Measurements from ENCODE around the gene ERC2.

Gene ERC2

GRCh38 chr3:55718074-55718473 lies 750.2 kb downstream of the ERC2 start:
- no peak for DNase-seq (ENCODE audit: low read depth, low spot score)

- DNase-seq (ENCODE audit: low read depth, low spot score) = no peak
These were observed 750.8 kb downstream of the ERC2 start for GRCh38 chr3:55717481-55717880.

GRCh38 chr3:55716611-55717225 lies 751.5 kb downstream of the ERC2 start:
- no peak for DNase-seq (ENCODE audit: low read depth, low spot score)

DNA sequence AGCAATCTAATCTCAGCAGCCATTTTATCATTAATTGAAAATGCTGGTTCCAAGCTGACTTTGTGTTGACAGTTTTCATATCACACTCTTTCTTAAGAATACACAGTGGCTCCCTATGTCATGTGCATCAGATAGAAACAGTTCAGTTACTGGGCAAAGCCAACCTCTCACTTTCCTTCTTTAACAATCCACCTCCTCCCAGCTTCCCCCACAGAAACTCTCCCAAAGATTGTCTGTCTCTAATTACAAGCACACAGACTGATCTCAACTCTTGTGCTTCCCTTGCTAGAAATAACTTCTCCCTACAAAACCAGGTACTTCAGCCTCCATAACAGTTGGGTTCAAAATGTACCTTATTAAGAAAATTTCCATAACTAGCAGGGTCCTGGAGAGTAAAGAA lies 752.2 kb downstream of the ERC2 start:
- DNase-seq (ENCODE audit: low read depth, low spot score) = no peak

DNA sequence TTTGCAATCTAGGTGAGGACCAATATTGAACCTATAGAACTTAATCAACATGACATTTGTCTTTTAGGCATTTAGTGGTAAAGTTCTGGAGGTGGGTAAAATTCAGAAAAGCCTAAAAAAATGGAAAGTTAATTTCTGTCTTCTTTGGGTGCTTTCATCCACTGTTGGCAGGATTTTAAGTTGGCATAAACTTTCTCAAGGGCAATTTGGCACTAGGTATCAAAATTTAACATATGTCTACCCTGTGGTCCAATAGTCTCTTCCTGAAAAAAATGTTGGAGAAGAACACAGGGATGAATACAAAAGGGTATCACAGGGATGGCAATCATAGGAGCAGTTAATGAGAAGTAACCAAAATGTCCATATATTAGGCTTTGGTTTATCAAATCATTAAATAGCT lies 754.2 kb downstream of the ERC2 start:
- DNase-seq (ENCODE audit: low read depth, low spot score) = no peak

DNA sequence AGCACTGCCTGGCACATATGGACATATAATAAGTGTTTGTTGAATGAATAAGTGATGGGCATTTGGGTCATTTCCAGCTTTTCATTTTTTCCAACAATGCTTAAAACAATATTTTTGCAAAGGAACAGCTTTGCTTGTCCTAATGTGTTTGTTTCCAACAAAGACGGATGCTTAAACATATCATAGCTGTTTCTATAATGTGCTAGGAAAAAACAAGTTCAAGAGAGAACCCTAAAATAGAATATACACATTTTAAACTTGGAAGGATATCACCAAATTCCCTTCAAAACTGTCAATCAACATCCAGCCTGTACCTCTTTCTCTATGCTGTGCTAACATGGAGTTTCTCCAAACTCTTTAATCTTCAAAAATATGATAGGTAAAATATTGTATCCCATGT lies 756.6 kb downstream of the ERC2 start:
- DNase-seq (ENCODE audit: low read depth, low spot score) = no peak

GRCh38 chr3:55709411-55710012 lies 758.8 kb downstream of the ERC2 start:
- no peak for DNase-seq (ENCODE audit: low read depth, low spot score)

GRCh38 chr3:55708921-55709320 lies 759.3 kb downstream of the ERC2 start:
- no peak for DNase-seq (ENCODE audit: low read depth, low spot score)

DNA sequence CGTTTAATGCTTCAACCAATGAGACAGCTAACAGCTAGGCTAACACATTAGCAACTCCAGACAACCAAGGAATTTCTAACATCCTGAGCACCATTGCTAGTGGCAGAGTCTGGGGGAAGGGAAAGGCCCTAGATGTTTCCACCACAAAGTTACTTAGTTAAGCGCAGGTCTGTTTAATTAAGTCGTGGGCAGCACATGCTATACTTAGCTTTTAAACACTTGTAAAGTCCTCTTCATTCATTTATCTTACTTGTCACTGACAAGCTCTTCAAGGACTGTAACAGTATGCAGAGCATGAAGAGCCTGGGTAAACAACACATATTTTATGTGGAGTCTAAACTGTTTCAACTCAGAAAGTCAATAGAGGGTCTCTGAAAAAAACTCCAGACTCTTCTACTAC lies 760.0 kb downstream of the ERC2 start:
- no peak for DNase-seq (ENCODE audit: low read depth, low spot score)

GRCh38 chr3:55704521-55704920 lies 763.7 kb downstream of the ERC2 start:
- DNase-seq (ENCODE audit: low read depth, low spot score) = no peak

- no peak for DNase-seq (ENCODE audit: low read depth, low spot score)
These were observed 765.4 kb downstream of the ERC2 start for GRCh38 chr3:55702822-55703221.

DNA sequence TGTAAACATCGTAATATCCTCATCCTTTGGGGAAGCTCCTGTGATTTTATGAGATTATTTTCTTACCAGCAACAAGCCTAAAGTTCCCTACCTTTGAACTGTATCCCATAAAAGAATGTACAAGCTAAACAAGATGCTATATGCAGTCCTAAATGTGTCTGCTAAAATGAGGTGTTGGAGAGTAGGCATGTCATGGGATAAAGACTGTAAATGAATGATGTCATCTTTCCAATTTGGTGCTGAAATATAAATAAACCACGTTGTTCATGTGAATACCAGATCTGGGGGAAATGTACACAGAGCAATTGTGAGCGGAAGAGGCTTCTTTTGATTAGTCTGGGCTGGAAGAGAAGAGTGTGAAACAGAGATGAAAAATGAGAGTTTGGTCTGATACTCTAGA lies 766.3 kb downstream of the ERC2 start:
- no peak for DNase-seq (ENCODE audit: low read depth, low spot score)

DNA sequence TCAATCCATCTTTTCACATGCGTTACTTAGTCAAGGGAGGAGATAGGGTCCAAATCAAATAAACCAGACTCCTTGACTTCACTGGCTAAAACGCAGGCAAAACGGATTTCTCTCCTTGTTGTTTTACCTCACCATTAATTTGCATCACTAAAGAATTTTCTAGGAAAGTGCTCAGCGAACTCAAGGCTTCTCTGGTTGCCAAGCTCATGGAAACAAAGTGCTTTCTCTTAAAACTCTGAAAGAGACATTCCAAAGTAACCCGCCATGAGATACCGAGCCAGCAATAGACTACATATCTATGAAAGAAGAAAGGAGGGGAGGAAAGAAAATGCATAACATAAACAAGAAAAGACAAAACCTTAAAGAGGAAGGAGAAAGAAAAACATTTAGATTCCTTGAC lies 769.4 kb downstream of the ERC2 start:
- peak; percentile 57 for DNase-seq (ENCODE audit: low read depth, low spot score)

DNA sequence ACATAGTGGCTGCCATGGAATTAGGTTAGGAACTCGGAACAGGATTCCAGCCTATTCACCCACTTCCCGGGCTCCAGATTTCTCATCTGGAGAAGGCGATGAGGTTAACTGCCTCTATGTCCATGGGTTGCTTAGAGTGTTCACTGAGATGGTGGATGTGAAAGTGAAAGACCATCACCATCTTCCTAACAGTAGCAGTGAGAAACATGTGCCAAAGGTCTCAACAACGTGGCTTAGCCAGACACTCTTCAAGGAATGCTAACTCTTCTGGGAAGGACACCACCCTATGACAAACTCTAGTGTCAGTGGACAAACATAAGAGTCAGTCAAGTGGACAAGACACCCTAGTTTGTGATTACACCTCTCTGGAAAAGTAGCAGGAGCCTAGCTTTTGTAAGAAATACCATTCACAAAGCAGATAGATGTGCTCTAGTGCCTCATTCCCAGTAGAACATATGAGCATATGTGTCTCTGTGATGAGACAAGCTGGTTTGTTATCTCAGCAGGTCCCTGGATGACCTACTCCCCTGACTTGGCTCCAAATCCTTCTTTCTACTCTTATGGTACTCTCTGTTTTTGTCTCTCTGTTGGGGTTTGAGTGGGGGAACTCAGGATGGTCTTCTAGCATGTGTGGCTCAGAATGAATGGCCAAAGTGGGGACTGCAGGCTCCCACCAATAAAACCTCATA lies 770.9 kb downstream of the ERC2 start:
- no peak for DNase-seq (ENCODE audit: low read depth, low spot score)

GRCh38 chr3:55692957-55693558 lies 775.2 kb downstream of the ERC2 start:
- no peak for DNase-seq (ENCODE audit: low read depth, low spot score)

DNA sequence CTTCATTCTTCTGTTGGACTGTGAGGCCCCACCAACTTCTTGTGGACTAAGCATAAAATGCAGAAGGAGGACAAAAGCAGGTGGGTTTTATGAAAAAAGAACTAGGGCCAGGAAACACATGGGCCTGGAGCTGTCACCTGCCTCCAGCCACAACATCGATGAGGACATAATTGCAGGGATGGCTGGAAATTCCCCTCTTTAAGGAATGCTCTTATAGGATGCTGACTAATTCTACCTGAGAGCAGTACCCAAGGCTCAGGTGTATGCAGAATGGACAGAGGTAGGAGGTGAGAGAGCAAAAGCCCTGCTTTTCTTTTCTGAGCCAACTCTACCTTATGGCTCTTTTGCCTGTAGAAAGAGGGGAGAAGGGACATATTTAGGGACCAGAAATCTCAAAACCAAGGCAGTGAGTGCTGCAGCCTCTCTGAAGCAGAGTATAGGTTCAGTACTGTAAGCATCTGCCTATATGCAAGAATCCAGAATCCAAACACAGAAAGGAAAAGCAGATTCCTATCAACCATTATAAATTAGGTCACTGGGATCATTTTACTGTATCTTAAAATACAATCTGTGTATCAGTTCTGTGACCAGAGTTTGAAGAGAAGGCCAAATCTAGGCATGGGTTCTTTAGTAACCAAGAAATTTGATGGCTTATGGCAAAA lies 775.8 kb downstream of the ERC2 start:
- no peak for DNase-seq (ENCODE audit: low read depth, low spot score)

DNA sequence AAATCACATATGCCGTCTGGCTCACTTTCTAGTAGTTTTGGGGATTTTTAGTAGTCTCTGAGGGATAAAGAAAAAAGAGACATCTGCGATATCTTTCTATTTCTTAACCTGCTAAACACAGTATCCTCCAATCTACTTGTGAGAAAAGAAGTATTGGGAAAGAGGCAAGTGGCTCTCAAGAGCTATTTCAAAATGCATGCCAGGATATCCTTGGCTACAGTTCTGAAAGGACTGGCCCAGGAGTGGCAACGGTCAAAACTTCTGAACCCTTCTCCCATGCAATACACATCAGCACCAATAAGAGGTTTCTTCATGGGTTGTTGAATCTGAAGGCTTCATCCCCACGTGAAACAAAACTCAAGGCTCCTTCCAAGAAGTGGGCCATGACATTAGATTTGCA lies 777.1 kb downstream of the ERC2 start:
- DNase-seq (ENCODE audit: low read depth, low spot score) = no peak

GRCh38 chr3:55690726-55691125 lies 777.5 kb downstream of the ERC2 start:
- DNase-seq (ENCODE audit: low read depth, low spot score) = peak; percentile 48

DNA sequence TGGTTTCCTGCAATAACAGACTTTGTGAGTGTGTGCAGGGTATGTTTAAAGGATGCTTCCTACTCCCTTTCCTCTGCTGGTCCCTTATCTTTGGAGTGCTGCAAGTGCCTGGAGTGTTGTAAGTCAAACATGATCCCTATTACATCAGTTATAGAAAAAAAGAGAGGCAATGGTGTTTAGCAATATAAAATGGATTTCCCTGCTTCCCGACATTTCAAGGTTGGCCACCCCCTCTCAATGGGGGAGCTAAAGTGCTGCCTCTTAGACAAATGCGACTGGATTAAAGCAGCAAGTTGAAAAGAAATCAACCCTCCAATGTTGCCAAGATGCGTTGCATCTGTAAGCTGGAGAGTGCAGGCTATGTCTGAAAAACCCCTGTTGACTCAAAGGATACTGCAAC lies 778.1 kb downstream of the ERC2 start:
- DNase-seq (ENCODE audit: low read depth, low spot score) = no peak

DNA sequence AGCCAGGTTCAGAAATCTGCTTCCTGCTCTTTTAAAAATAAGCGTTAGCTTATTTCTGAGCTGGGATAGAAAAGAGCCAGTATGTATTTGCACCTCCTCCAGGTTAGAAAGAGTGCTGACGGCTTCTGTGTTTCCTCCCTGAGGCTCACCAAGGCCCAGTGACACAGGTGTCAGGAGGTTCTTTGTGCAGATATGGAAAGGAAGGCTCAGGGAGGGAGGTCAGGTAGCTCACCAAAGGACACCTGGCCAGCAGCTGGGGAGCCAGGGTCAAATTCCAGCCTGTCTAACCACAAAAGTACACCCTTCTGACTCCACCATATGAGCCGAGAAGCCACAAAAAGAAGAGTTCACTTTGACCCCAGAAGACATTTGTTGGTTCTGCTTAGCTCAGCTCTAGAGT lies 780.1 kb downstream of the ERC2 start:
- no peak for DNase-seq (ENCODE audit: low read depth, low spot score)

- DNase-seq (ENCODE audit: low read depth, low spot score) = no peak
These were observed 780.7 kb downstream of the ERC2 start for GRCh38 chr3:55687526-55687925.
